Neural cell (in vitro differentiated cells): ENCODE data around the gene FLACC1.

Experiments
- EZH2 ChIP-seq: fragments of 200-600, 300-800 bp; shearing (Covaris generic), sonication (generic); IDR thresholded peaks from 2 replicates; pipeline ENCODE4 v1.6.1; 2014; ENCODE audit warnings: antibody characterized with exemption, low read length, borderline replicate concordance, mild to moderate bottlenecking; ENCODE audit not compliant: insufficient read depth, poor library complexity, severe bottlenecking
- POLR2AphosphoS5 ChIP-seq: IDR thresholded peaks from 2 replicates; pipeline ENCODE4 v1.6.1; 2012
- TF ChIP-seq, protein P1 (sequence below): fragments of 450-650 bp; IDR thresholded peaks from 2 replicates; pipeline ENCODE4 v1.5.1; 2014; ENCODE audit warnings: antibody characterized with exemption, mild to moderate bottlenecking, moderate library complexity; ENCODE audit not compliant: poor library complexity, severe bottlenecking

DNA sequence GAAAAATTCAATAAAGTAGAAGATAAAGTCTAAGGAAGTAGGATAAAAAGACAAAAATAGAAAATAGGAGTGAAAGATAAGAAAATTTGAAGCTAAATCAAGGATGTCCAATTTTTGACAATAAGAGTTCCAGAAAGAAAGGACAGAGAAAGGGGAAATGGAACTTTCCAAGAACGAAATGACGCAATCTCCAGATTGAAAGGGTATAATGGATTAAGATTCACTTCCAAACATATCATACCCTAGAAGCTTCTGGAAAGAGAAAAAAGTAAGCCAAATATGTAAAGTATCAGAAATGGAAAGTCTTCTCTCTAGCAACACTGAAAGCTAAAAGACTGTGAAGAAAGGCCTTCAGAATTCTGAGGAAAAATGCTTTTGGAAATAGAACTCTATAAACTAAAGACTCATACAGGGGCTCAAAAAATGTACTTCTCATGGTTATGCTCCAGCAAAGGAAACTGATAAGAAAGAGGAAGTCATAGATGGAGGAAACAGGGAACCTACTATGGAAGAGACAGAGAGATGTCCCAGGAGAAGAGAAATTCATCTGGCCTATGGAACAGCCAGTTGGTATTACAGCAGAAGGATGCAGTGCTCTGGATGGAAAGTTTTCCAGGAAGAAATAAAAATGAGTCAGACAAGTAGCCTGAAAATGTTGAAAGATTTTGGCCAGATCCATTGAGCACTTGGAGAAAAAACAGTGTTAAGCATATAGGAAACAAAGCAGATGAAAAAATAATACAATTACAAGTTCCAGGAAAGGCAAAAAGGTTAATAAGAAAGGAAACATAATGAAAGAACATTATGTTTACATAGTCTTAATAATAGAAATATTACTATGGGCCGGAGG is 76.7 kb downstream of the FLACC1 start:
- no peak for TF ChIP-seq POLR2AphosphoS5
- TF ChIP-seq, protein P1, sequence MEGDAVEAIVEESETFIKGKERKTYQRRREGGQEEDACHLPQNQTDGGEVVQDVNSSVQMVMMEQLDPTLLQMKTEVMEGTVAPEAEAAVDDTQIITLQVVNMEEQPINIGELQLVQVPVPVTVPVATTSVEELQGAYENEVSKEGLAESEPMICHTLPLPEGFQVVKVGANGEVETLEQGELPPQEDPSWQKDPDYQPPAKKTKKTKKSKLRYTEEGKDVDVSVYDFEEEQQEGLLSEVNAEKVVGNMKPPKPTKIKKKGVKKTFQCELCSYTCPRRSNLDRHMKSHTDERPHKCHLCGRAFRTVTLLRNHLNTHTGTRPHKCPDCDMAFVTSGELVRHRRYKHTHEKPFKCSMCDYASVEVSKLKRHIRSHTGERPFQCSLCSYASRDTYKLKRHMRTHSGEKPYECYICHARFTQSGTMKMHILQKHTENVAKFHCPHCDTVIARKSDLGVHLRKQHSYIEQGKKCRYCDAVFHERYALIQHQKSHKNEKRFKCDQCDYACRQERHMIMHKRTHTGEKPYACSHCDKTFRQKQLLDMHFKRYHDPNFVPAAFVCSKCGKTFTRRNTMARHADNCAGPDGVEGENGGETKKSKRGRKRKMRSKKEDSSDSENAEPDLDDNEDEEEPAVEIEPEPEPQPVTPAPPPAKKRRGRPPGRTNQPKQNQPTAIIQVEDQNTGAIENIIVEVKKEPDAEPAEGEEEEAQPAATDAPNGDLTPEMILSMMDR, result no peak
- no peak for TF ChIP-seq EZH2
